HG03039 (cell line): ENCODE measurements around the gene ADAMTS9.

Experiments
- ATAC-seq: cut with Tn5 transposase; IDR thresholded peaks from one replicate; pipeline ENCODE4 v1.9.1; 2021; ENCODE audit warnings: mild to moderate bottlenecking, moderate library complexity; ENCODE audit not compliant: unreplicated experiment

Gene ADAMTS9

GRCh38 chr3:64658001-64658400 lies 29.8 kb downstream of the ADAMTS9 start:
- no peak for ATAC-seq

DNA sequence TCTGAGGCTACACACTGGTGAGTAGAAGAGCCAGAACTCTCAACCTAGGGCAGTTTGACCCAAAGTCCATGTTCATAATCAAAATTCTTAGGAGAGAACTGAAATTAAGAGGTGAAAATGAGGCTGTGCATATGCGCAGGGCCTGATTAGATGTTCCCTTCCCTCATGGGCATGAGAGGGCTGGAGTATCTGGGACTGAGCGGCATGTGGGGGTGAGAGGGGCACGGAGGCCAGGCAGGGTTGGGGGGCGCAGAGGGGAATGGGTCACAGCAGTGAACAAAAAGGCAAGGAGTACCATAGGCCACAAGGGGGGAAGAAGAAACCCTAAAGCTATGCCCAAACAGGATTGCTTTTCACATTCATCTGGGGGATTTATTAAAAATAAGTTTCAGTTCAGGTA lies 31.3 kb downstream of the ADAMTS9 start:
- no peak for ATAC-seq

DNA sequence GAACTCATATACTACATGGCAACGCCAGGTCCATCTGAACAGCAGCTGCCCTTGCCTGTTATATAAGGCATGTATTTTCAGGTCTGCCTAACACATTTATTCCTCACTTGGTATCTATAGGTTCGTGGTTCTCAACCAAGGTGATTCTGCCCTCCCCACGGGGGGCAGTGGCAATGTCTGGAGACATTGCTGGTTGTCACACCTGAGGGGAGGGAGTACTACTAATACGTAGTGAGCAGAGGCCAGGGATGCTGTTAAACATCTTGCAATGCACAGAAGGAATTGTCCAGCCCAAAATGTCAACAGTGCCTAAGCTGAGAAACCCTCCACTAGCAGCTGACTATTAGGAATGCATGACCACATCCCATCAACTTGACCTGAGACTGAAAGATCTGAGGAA lies 32.6 kb downstream of the ADAMTS9 start:
- no peak for ATAC-seq

DNA sequence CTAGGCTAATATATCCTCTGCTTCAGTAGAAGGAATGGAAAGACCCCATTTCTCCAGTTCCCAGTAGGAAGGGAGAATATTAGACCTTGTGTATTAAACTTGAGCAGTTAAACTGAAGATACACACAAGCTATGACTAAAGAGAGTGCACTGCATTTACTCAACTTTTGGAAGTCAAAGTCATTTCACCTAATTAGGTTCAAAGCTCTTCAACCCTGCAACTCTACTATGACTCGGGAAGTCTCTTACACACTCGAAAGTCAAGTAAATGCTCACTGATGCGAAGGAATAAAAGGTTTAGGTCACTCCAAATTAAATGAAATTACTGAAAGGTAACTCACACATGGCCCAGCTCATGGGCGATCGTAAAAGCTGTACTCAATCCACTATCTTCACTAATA lies 33.8 kb downstream of the ADAMTS9 start:
- ATAC-seq, result no peak

GRCh38 chr3:64653101-64653500 lies 34.7 kb downstream of the ADAMTS9 start:
- ATAC-seq, result no peak

DNA sequence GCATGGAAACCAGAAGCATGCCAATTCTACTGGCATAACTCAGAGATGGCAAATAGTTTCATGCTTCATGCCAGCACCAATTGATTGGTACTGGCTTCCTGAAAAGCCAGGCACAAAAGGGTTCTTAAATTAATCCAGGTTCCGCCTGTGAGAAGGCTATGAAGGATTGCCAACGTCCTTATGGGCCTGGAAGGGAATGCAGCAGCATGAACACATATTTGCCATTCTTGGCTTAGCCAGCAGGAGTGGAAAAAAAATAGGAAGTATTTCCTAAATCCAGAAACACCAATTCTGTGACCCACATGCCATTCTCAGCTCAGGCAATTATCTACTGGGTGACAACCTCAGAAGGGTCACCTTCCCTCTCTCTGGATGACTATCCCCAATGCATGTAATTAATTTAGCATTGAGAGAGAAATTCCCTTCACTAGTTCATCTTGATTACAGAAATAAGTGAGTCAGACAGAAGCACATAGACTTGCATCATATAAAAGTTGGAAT lies 36.0 kb downstream of the ADAMTS9 start:
- no peak for ATAC-seq

DNA sequence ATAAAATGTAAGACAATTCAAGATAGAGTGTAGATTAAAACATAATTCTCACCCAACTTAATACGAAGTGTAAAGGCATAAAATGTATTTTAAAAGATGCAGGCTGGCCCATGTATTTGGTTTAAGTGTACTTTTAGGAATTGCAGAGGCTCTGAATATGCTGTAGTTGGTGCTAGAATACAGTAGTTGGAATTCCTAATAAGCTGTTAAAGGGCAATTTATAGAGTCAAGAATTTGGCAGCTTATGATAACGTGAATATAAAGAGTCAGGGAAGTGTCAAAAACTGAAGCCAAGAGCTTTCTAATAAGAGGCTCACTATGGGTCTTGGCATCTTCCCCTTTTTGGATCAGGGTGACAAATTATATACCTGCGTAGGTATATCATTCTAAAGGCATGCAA lies 36.5 kb downstream of the ADAMTS9 start:
- no peak for ATAC-seq

GRCh38 chr3:64650715-64651114 lies 37.1 kb downstream of the ADAMTS9 start:
- no peak for ATAC-seq

- no peak for ATAC-seq
Measured at GRCh38 chr3:64650096-64650622, 37.6 kb downstream of the ADAMTS9 start.

DNA sequence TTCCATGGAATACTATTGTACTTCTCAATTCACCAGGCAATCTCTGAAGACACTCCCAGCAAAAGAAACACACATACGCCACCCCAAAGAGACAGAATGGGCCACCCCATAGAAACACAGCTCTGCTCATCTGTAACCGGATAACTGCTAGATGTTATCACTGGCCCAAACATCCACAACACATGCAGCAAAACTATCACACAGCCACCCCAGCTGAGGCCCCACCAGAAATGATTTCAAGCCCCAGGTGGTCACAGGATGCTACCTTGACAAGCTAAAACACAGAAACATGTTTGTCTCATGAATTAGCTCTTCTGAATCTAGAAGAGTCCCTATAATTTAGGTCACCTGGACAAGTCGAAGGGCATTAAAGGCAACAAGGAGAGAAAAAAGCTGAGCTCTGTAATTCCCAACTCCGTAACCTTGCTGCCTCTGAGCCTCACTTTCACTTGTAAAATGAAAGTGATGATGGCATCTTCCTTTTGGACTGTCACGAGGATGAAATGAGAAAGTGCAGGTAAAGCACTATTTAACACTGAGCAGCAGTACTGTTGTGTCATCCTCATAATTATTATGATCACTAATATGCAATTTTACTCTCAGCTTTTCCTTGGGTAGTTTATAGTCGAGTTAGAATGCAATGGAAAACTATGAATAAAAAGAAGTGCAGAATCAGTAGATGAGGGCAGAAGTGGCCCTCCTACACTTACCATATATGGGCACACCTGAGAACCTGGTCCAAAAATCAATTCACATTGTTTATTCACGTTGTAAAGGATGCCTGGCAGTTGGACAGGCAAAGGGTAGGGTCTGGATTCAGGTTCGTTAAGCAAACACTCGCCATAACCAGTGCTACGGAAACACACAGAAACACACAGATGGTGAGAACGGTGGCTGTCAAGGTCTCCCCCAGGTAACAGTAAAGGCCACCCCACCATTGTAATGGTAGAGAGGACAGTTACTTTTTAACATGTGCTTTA lies 38.6 kb downstream of the ADAMTS9 start:
- no peak for ATAC-seq

- no peak for ATAC-seq
Measured at GRCh38 chr3:64647825-64648224, 40.0 kb downstream of the ADAMTS9 start.

GRCh38 chr3:64645243-64645642 lies 42.6 kb downstream of the ADAMTS9 start:
- ATAC-seq, result no peak

- no peak for ATAC-seq
Measured at GRCh38 chr3:64644483-64644882, 43.3 kb downstream of the ADAMTS9 start.

DNA sequence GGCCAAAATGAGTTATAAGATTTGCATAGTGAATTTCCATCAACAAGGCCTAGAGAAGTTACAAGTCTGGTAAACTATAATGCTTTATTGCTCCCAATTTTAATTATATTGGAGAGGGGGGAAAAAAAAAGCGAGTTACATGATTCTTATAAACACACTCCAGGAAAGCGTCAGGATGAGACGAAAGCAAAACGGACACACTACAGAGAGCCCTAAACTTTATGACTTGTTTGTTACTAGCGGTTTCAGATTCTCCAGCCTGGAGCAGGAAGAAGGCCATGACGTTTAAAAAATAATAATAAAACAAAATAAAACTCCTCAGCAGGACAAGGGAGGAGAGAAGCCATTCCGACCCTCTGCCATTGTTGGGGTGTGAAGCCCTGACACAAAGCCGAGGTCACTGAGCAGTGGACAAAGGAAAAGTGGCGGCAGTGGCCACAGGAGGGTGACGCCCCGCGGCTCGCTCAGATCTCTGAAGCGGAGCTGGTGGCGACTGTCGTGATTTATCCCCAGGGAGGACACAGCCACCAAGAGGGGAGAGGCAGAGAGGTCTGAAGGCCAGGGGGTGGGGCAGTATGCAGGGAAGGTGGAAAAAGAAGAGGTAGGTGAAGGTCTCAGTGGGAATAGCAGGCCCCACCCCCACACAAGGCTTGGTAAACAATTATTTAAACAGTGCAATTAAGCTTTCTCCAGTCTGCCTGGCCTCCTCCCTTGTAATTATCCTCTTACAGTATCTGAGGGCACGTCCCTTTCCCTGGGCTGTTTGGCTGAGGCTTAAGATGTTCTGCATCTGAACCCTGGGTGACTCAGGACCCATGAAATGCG lies 45.3 kb downstream of the ADAMTS9 start:
- no peak for ATAC-seq

- ATAC-seq, result no peak
Measured at GRCh38 chr3:64638981-64639481, 48.8 kb downstream of the ADAMTS9 start.

GRCh38 chr3:64638511-64638910 lies 49.3 kb downstream of the ADAMTS9 start:
- ATAC-seq, result no peak

DNA sequence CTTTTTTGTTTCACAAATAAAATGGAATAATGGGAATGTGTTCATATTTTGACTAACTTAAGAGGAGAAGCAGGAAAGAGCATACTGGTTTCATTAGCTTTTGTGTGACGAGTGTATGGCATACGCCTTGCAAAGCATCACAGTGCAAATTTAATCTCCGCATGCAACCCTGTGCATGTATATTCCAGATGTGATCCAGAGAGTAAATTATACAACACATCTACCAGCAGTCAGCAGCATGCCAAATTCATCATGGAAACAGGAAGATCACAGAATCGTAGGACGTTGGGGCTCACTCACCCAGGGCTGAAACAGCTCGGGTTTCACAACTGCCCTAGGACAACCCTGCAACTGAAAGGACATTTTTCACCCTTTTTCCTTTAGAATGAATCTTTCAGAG lies 53.4 kb downstream of the ADAMTS9 start:
- no peak for ATAC-seq

DNA sequence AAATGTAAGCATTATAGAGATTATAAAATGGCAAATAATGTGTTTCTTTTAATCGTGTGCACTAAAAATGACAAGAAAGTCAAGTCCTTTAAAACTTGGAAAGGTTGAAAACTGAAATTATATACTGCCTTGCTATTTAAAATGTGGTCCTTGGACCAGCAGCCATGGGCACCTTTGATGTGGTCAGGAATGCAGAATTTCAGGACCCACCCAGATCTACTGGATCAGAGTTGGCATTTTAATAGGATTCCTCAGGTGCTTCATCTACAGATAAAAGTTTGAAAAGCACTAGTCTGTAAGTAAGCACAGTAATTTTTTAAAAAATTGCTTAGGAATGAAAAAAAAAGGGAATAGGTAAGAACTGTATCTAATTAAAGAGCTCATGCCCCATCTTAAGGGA lies 55.8 kb downstream of the ADAMTS9 start:
- no peak for ATAC-seq

GRCh38 chr3:64627471-64628321 lies 60.1 kb downstream of the ADAMTS9 start:
- no peak for ATAC-seq

- ATAC-seq, result no peak
Measured at GRCh38 chr3:64627042-64627441, 60.8 kb downstream of the ADAMTS9 start.
